Esophagus squamous epithelium (tissue), 5 donors: Measurements from ENCODE around the gene SPOPL. TPM values are rescaled to one million over a fixed set of nuclear protein-coding genes. Genes with fewer than 3 reads are reported as not detected.

Experiments used
- DNase-seq: peaks from one replicate; lab custom pipeline; 2025; lab: John Stamatoyannopoulos, UW
- H3K27ac ChIP-seq, 4 donors: fragments of 200-600 bp; sonication (generic); one replicate each; pipeline ENCODE4 v1.5.1; 2016 to 2019; ENCODE audit warnings: mild to moderate bottlenecking in 1 of 4
- H3K27me3 ChIP-seq, 4 donors: fragments of 200-600 bp; sonication (generic); 1 replicate in 3 of 4; 2 replicates in 1 of 4; pipeline versions ENCODE4 v1.5.1 to v1.6.0; 2017 to 2021; ENCODE audit warnings: antibody characterized with exemption in 1 of 4
- H3K36me3 ChIP-seq, 3 donors: fragments of 200-600 bp; sonication (generic); one replicate each; pipeline ENCODE4 v1.5.1; 2016 to 2019
- H3K4me1 ChIP-seq, 3 donors: fragments of 200-600 bp; sonication (generic); one replicate each; pipeline ENCODE4 v1.5.1; 2017 to 2019
- H3K4me3 ChIP-seq, 4 donors: fragments of 200-600 bp; sonication (generic); 1 replicate in 3 of 4; 2 replicates in 1 of 4; pipeline ENCODE4 v1.5.1; 2016 to 2019; ENCODE audit warnings: mild to moderate bottlenecking in 2 of 4, moderate library complexity in 1 of 4
- H3K9me3 ChIP-seq, 3 donors: fragments of 200-600 bp; sonication (generic); one replicate each; pipeline ENCODE4 v1.5.1; 2016 to 2019
- POLR2A ChIP-seq, 4 donors: fragments of 450-650 bp; IDR thresholded peaks; one replicate each; pipeline ENCODE4 v1.6.1; 2017; ENCODE audit warnings: antibody characterized with exemption in 4 of 4, mild to moderate bottlenecking in 4 of 4, moderate library complexity in 3 of 4
- WGBS, 2 donors: methylation state at CpG; one replicate each; pipeline ENCODE4 v1.1.5; 2018; 5-methylcytosine and 5-hydroxymethylcytosine counted together
- intact Hi-C: fragments of 100-400 bp; cut with DNase I; formaldehyde crosslinking; loops from one replicate; pipeline ENCODE4 v1.15.0; 2022
- total RNA-seq, 4 donors: library from RNA; depleted of rRNA; stranded (reverse); fragments of >200 nt; gene quantifications; one replicate each; pipeline ENCODE4 v1.1.0, GENCODE V29; 2016
- TF ChIP-seq, protein P1 (sequence below), 6 experiments: fragments of 450-650 bp in 4 of 6; fragments of 200-600 bp in 2 of 6; sonication (generic) in 2 of 6; IDR thresholded peaks; one replicate each; pipeline ENCODE4 v1.5.1; 2016 to 2019; ENCODE audit warnings: antibody characterized with exemption in 6 of 6, mild to moderate bottlenecking in 4 of 6, moderate library complexity in 4 of 6
- donor health status: DM: yes; HTN: yes; CAD: no.

Gene SPOPL
- total RNA-seq, 4 donors from 2014 or later = 8.4 to 21.2 (median 13.3) TPM

- no peaks in the 10 kb centered on the region for H3K9me3 ChIP-seq
- no peak overlapping the region for H3K27ac ChIP-seq
- WGBS, 2 donors = 93 to 94% methylated on average over 4 of the region's 4 CpGs
- no peak for TF ChIP-seq POLR2A (IDR thresholded peaks at IDR 0.05)
- TF ChIP-seq, protein P1, sequence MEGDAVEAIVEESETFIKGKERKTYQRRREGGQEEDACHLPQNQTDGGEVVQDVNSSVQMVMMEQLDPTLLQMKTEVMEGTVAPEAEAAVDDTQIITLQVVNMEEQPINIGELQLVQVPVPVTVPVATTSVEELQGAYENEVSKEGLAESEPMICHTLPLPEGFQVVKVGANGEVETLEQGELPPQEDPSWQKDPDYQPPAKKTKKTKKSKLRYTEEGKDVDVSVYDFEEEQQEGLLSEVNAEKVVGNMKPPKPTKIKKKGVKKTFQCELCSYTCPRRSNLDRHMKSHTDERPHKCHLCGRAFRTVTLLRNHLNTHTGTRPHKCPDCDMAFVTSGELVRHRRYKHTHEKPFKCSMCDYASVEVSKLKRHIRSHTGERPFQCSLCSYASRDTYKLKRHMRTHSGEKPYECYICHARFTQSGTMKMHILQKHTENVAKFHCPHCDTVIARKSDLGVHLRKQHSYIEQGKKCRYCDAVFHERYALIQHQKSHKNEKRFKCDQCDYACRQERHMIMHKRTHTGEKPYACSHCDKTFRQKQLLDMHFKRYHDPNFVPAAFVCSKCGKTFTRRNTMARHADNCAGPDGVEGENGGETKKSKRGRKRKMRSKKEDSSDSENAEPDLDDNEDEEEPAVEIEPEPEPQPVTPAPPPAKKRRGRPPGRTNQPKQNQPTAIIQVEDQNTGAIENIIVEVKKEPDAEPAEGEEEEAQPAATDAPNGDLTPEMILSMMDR (IDR thresholded peaks at IDR 0.05) = no peak
- intact Hi-C loops = no loop called here
- peaks cover 0 to 43% (median 0%) of the 10 kb centered on the region in 3 donors for H3K36me3 ChIP-seq
- no peaks in the 10 kb centered on the region for H3K4me1 ChIP-seq
- DNase-seq = no peak
- H3K4me3 ChIP-seq = no peak overlapping the region
- H3K27me3 ChIP-seq = no peaks in the 10 kb centered on the region
These were observed 48.6 kb downstream of the SPOPL start for GRCh38 chr2:138550172-138550571.

DNA sequence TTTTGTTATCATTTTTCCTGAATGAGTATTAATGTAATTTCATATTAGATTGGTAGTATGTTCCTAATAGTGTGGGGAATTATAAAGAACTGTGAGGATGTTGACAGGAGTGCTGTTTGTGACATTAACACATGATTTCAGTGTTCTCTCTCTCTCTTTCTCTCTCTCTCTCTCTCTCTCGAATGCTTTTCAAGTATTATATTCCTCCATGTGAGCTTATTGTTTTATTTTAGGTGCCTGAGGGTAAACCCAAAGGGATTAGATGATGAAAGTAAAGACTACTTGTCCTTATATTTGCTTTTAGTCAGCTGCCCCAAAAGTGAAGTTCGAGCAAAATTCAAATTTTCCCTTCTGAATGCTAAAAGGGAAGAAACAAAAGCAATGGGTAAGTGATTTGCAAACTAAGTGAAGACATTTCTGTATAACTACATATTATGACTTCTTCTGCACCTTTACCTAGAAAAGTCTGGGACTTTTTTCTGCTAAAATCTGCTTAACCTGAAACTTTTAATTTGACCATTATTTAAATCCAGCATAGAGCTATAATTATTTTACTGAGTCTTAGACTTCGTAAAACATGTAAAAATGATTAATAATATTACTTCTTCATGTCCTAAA lies 49.2 kb downstream of the SPOPL start:
- no peak overlapping the region for H3K4me3 ChIP-seq
- intact Hi-C loops = no loop called here
- no peak overlapping the region for H3K27ac ChIP-seq
- DNase-seq = no peak
- no peaks in the 10 kb centered on the region for H3K27me3 ChIP-seq
- H3K4me1 ChIP-seq = no peaks in the 10 kb centered on the region
- no peaks in the 10 kb centered on the region for H3K9me3 ChIP-seq
- H3K36me3 ChIP-seq = peaks cover 0 to 49% (median 0%) of the 10 kb centered on the region in 3 donors
- WGBS, 2 donors = 50 to 59% methylated on average over 3 of the region's 3 CpGs
- TF ChIP-seq, protein P1 (IDR thresholded peaks at IDR 0.05) = no peak
- TF ChIP-seq POLR2A (IDR thresholded peaks at IDR 0.05) = no peak

GRCh38 chr2:138554123-138554522 lies 52.6 kb downstream of the SPOPL start:
- 90 to 92% methylated on average over 3 of the region's 3 CpGs for WGBS, 2 donors

DNA sequence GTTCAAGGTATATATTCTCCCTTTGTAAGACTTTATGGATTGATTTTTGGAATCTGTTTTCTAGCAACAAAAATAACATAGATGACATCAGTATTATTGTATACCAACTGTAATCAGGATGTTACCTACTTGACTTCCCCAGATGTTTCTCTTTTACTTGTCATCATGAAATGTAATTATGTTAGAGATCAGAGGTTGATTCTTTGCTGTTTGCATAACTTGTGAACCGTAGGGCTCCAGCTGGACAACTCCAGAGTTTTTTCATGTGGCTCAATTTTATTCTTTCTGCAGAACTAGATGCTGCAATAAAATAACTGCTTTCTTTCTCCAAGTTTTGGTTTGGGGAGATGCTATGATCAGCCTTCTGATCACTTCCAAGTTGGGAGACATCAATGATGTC lies 58.1 kb downstream of the SPOPL start:
- intact Hi-C loops = no loop called here
- Histone ChIP-seq H3K4me3 (no peak overlapping the region), H3K27ac (no peak overlapping the region), H3K27me3 (no peaks in the 10 kb centered on the region), H3K9me3 (no peaks in the 10 kb centered on the region), H3K36me3 (peaks cover 0 to 73% (median 6%) of the 10 kb centered on the region in 3 donors), H3K4me1 (peaks cover 0 to 3% (median 0%) of the 10 kb centered on the region in 3 donors)
- 57 to 75% methylated on average over 1 of the region's 1 CpG for WGBS, 2 donors
- no peak for DNase-seq
- no peak for TF ChIP-seq POLR2A (IDR thresholded peaks at IDR 0.05)

More at GRCh38 chr2:138554123-138554522, 52.6 kb downstream of the SPOPL start:
- Histone ChIP-seq H3K4me1 (no peaks in the 10 kb centered on the region), H3K27me3 (no peaks in the 10 kb centered on the region), H3K27ac (no peak overlapping the region), H3K36me3 (peaks cover 0 to 73% (median 0%) of the 10 kb centered on the region in 3 donors), H3K4me3 (no peak overlapping the region), H3K9me3 (no peaks in the 10 kb centered on the region)
- TF ChIP-seq, protein P1 (IDR thresholded peaks at IDR 0.05) = no peak
- TF ChIP-seq POLR2A (IDR thresholded peaks at IDR 0.05) = no peak
- intact Hi-C loops = no loop called here
- DNase-seq = no peak

DNA sequence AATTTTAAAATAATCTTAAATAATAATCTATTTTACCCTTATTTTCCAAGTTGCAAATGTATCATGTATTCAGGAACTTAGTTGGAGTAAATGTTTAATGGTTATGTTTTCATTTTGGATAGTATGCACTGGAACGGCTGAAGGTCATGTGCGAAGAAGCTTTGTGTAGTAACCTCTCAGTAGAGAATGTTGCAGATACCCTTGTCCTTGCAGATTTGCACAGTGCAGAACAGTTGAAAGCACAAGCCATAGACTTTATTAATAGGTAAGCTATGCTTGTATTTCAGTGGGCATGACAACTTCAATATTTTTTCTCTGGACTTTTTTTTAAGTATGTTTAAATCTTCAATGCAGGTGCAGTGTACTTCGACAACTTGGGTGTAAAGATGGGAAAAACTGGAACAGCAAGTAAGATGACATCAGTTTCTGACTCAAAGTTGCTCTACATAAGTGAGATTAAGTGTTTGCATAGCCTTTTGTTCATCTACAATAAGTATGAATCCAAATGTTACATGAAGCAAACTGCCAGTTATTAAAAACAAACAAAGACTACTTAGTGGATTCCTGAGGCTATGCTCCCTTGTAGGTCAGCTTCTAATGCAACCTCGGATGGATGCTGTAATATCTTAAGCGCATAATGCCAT lies 63.1 kb downstream of the SPOPL start:
- no peak for DNase-seq

More for the DNA sequence above, 63.1 kb downstream of the SPOPL start:
- Histone ChIP-seq H3K4me1 (peaks cover 0 to 14% (median 0%) of the 10 kb centered on the region in 3 donors), H3K4me3 (no peak overlapping the region), H3K9me3 (no peaks in the 10 kb centered on the region), H3K27ac (no peak overlapping the region), H3K27me3 (no peaks in the 10 kb centered on the region), H3K36me3 (peaks cover 0 to 79% (median 9%) of the 10 kb centered on the region in 3 donors)
- intact Hi-C loops = no loop called here
- TF ChIP-seq POLR2A (IDR thresholded peaks at IDR 0.05) = no peak
- TF ChIP-seq, protein P1 (IDR thresholded peaks at IDR 0.05) = no peak
- 53 to 63% methylated on average over 5 of the region's 5 CpGs for WGBS, 2 donors
